Right atrium auricular region (tissue), 2 donors: ENCODE results near the gene NOC4L. TPM values are rescaled to one million over a fixed set of nuclear protein-coding genes. Genes with fewer than 3 reads are reported as not detected.

Source experiments
- DNase-seq: peaks from one replicate; pipeline ENCODE4 v3.0.0-alpha.2; 2019; ENCODE audit warnings: low spot score
- H3K27ac ChIP-seq, 2 donors: fragments of 200-600 bp; sonication (generic); 1 replicate in 1 of 2; 2 replicates in 1 of 2; pipeline ENCODE4 v1.5.1; 2016 to 2019
- H3K27me3 ChIP-seq, 2 donors: fragments of 200-600 bp; sonication (generic); one replicate each; pipeline versions ENCODE4 v1.5.1 to v1.6.0; 2017 to 2019
- H3K36me3 ChIP-seq: fragments of 200-600 bp; sonication (generic); one replicate; pipeline ENCODE4 v1.5.1; 2016
- H3K4me1 ChIP-seq, 2 donors: fragments of 200-600 bp; sonication (generic); one replicate each; pipeline versions ENCODE4 v1.5.1 to v1.6.0; 2017 to 2019
- H3K4me3 ChIP-seq, 2 donors: fragments of 200-600 bp; sonication (generic); 1 replicate in 1 of 2; 2 replicates in 1 of 2; pipeline ENCODE4 v1.5.1; 2017 to 2019; ENCODE audit warnings: mild to moderate bottlenecking in 1 of 2, moderate library complexity in 1 of 2
- H3K9me3 ChIP-seq, 2 donors: fragments of 200-600 bp; sonication (generic); one replicate each; pipeline ENCODE4 v1.5.1; 2019
- total RNA-seq, 2 donors: library from RNA; depleted of rRNA; stranded (reverse); fragments of >200 nt; gene quantifications; one replicate each; pipeline ENCODE4 v1.1.0, GENCODE V29; 2016
- TF ChIP-seq, protein P1 (sequence below), 2 donors: fragments of 200-600 bp; sonication (generic); IDR thresholded peaks; one replicate each; pipeline ENCODE4 v1.5.1; 2019; ENCODE audit warnings: antibody characterized with exemption in 2 of 2

Gene NOC4L
- total RNA-seq, 2 donors from 2014 or later: 6.9 to 9.9 TPM

DNA sequence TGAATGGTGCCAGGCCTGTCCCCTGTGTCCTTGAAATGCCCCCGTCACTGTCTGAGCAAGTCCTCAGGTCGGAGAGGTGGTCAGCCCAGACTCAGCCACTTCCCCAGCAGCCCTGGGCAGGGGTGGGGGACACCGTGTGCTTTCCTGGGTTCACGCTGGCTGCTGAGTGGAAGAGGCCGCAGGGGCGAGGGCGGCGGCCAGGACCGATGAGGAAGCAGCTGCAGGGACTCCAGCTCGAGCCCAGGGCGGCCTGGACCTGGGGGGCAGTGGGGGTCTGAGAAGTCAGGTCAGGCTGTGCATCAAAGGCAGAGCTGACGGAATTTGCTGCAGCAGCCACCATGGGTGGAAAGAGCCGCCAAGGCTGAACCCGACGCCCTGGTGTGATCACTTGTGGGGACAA is 28.4 kb downstream of the NOC4L start:
- Histone ChIP-seq H3K4me1 (no peaks in the 10 kb centered on the region), H3K36me3 (no peaks in the 10 kb centered on the region), H3K9me3 (no peaks in the 10 kb centered on the region), H3K27me3 (no peaks in the 10 kb centered on the region), H3K27ac (no peak overlapping the region), H3K4me3 (no peak overlapping the region)
- TF ChIP-seq, protein P1, sequence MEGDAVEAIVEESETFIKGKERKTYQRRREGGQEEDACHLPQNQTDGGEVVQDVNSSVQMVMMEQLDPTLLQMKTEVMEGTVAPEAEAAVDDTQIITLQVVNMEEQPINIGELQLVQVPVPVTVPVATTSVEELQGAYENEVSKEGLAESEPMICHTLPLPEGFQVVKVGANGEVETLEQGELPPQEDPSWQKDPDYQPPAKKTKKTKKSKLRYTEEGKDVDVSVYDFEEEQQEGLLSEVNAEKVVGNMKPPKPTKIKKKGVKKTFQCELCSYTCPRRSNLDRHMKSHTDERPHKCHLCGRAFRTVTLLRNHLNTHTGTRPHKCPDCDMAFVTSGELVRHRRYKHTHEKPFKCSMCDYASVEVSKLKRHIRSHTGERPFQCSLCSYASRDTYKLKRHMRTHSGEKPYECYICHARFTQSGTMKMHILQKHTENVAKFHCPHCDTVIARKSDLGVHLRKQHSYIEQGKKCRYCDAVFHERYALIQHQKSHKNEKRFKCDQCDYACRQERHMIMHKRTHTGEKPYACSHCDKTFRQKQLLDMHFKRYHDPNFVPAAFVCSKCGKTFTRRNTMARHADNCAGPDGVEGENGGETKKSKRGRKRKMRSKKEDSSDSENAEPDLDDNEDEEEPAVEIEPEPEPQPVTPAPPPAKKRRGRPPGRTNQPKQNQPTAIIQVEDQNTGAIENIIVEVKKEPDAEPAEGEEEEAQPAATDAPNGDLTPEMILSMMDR (IDR thresholded peaks at IDR 0.05): no peak
- no peak for DNase-seq

DNA sequence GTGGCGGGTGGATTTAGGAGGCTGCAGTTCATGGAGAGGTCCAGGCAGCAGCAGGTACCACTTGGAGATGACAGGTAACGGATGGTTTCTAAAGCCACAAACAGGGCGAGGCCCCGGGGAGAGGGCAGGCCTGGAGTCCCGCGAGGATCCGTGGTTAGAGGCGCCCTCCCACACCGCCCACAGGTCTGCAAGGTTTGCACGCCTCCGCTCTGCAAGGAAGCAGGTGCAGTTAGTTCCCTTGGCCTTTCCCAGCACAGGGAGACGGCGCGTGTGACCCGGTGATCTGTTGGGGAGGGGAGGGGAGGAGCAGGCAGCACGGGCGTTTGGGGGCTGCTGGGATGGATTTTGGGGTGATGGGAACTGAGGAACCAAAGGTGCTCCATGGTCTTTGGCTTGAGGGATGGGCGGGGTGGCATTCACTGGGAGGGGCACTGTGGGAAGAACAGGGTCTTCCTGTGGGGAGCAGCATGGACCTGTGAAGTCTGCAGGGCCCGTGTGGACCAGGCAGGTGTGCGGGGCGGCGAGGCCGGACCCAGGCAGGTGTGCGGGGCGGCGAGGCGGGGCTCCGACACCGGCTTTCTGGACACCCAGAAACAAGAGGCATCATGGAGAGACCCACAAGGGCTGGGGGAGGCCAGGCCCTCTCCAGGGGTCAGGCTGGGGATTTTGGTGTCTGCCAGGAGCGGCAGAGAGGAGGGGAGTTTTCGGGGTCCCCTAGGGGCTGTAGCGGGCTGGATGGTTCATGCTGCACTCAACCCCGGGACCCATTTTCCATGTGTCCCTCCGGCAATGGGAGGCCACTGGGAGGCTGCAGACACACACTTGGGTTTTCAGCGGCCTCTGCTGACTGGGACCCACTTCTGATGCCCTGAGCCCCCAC is 29.1 kb downstream of the NOC4L start:
- no peaks in the 10 kb centered on the region for H3K27me3 ChIP-seq
- TF ChIP-seq, protein P1 (IDR thresholded peaks at IDR 0.05): no peak

DNA sequence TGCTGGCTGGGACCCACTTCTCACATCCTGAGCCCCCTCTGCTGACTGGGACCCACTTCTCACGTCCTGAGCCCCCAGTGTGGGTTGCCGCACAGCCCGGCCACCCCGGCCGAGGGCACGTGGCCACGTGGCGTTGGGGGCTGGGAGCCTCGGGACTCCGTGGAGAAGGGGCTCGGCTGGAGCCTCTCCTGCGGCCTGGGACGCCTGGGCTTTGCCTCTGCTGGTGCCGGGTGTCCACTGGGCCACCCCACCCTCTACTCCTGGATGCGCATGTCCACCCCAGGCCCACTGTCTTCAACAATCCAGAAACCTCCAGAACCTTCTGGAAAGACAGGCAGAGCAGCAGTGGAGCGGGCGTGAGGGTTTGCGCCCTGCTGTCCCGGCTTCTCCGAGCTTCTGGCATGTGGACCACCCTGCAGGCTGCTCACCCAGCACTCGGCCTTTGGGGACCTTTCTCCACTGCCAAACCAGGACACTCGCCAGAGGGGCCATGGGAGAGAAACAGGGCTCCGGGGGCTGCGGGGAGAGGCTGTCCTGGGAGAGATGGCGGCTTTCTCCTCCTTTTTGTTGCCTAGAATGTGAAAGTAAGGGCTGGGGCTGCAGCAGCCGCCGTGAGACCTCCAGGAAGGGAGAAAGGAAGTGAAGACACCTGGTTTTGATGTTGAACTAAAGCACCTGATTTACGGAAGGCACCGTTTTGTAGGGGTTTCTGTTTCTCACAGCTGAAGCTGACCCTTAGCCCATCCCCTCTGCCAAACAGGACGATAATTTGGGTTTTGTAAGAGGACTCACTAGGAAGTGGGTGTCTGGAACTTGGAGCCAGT is 30.0 kb downstream of the NOC4L start:
- Histone ChIP-seq H3K4me3 (no peak overlapping the region), H3K36me3 (no peaks in the 10 kb centered on the region), H3K9me3 (no peaks in the 10 kb centered on the region), H3K4me1 (no peaks in the 10 kb centered on the region), H3K27ac (no peak overlapping the region), H3K27me3 (no peaks in the 10 kb centered on the region)
- DNase-seq: no peak
- TF ChIP-seq, protein P1 (IDR thresholded peaks at IDR 0.05): no peak

More for the DNA sequence above, 29.1 kb downstream of the NOC4L start:
- no peaks in the 10 kb centered on the region for H3K4me1 ChIP-seq
- no peaks in the 10 kb centered on the region for H3K36me3 ChIP-seq
- H3K9me3 ChIP-seq: no peaks in the 10 kb centered on the region
- no peak for DNase-seq
- H3K4me3 ChIP-seq: no peak overlapping the region
- no peak overlapping the region for H3K27ac ChIP-seq

DNA sequence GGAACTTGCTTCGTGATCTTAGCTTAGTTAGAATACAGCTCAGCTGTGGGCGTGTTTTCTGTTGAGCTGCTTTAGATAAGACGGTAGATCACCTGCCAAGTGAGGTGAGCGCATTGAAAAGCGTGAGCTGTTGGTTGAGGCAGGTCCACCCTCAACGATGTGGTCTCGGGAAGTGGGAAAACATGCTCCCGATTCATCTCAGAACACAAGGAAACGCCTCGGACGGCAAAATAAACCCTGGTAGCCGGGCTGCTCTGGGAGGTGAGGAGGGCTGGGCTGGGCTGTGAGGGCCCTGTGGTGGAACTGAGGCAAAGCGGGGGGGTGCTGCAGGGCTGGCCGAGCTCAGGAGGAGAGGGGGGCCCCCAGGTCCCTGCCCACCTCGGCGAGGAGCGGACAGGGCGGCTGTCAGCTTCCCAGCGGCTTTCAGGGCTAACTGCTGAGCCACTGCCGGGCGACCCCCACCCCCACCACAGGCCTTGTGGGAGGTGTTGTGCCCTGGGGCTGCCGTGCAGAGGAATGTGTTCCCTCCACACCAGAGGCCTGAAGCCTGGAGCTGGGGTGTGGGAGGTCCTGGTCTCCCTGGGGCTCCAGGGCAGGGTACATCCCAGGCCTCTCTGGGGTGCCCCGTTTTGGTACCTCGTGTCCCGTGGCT is 30.7 kb downstream of the NOC4L start:
- TF ChIP-seq, protein P1 (IDR thresholded peaks at IDR 0.05): no peak
- no peaks in the 10 kb centered on the region for H3K4me1 ChIP-seq
- H3K27me3 ChIP-seq: no peaks in the 10 kb centered on the region
- H3K27ac ChIP-seq: no peak overlapping the region
- no peak for DNase-seq
- no peaks in the 10 kb centered on the region for H3K36me3 ChIP-seq
- no peaks in the 10 kb centered on the region for H3K9me3 ChIP-seq
- no peak overlapping the region for H3K4me3 ChIP-seq

DNA sequence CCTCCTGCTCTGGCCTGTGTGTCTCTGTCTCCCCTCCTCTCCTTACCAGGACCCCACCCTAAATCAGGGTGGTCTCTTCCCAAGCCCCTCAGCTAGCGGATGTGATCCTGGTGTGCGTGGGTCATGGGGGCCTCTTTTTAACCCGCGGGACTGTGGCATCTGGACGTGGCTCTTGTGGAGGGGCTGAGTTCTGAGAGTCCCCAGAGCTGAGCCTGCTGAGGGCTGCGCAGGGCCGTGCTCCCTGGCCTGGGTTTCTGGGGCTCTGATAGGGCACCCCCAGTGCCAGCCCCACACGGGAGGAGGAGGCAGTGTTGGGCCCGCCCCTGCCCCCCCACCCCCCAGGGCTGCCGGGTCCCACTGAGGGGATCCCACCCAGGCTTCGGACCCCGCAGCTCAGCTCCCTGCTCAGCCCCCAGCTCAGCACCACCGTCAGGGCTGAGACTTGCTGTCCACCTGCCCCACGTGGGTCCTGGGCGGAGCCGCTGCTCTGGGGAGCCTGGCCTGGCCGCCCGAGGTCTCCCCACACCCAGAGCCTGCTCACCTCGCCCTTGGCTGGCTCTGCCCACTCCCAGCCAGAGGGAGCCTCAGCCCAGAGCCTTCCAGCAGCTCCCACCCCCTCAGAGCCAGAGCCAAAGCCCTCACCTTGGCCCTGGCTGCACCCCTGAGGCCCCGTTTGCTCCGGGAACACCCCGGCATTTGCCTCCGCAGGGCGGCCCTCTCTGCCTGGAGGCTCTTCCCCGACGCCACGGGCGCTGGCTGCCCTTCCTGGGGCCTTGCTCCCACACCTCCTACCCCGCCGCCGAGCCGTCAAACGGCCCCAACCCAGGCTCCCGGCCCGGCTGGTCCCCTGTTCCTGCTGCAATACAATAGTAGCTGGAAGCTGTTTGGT is 31.5 kb downstream of the NOC4L start:
- no peak for DNase-seq
- Histone ChIP-seq H3K4me3 (no peak overlapping the region), H3K9me3 (no peaks in the 10 kb centered on the region), H3K27ac (no peak overlapping the region), H3K36me3 (no peaks in the 10 kb centered on the region), H3K4me1 (no peaks in the 10 kb centered on the region), H3K27me3 (no peaks in the 10 kb centered on the region)
- TF ChIP-seq, protein P1 (IDR thresholded peaks at IDR 0.05): no peak
